Measurements from ENCODE around the gene IL20RA. TPM values are rescaled to one million over a fixed set of nuclear protein-coding genes. Genes with fewer than 3 reads are reported as not detected.
"Not testable (repeated sequence)": the region's sequence is repeated elsewhere in the genome, so short reads cannot be mapped to it uniquely, and the experiment has no call there.

Gene IL20RA
- total and polyA plus RNA-seq, 2 experiments from 2014 or later: 0.71 to 0.86 TPM

- peak overlapping the region; percentile 93 for H3K27ac ChIP-seq
- DNase-seq (ENCODE audit: low read depth in 1 of 2, low spot score in 1 of 2): no peak
- peaks cover 48% of the 10 kb centered on the region for H3K4me1 ChIP-seq (ENCODE audit: low read depth)
- no peaks in the 10 kb centered on the region for H3K9me3 ChIP-seq (ENCODE audit: low read depth)
- TF ChIP-seq, protein P1, sequence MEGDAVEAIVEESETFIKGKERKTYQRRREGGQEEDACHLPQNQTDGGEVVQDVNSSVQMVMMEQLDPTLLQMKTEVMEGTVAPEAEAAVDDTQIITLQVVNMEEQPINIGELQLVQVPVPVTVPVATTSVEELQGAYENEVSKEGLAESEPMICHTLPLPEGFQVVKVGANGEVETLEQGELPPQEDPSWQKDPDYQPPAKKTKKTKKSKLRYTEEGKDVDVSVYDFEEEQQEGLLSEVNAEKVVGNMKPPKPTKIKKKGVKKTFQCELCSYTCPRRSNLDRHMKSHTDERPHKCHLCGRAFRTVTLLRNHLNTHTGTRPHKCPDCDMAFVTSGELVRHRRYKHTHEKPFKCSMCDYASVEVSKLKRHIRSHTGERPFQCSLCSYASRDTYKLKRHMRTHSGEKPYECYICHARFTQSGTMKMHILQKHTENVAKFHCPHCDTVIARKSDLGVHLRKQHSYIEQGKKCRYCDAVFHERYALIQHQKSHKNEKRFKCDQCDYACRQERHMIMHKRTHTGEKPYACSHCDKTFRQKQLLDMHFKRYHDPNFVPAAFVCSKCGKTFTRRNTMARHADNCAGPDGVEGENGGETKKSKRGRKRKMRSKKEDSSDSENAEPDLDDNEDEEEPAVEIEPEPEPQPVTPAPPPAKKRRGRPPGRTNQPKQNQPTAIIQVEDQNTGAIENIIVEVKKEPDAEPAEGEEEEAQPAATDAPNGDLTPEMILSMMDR (IDR thresholded peaks at IDR 0.05; ENCODE audit: low read depth, low read length): no peak
- no peak overlapping the region for H3K4me3 ChIP-seq
- no peaks in the 10 kb centered on the region for H3K36me3 ChIP-seq
- H3K27me3 ChIP-seq: no peaks in the 10 kb centered on the region
These were observed 80.4 kb downstream of the IL20RA start for GRCh38 chr6:136964398-136964797.

DNA sequence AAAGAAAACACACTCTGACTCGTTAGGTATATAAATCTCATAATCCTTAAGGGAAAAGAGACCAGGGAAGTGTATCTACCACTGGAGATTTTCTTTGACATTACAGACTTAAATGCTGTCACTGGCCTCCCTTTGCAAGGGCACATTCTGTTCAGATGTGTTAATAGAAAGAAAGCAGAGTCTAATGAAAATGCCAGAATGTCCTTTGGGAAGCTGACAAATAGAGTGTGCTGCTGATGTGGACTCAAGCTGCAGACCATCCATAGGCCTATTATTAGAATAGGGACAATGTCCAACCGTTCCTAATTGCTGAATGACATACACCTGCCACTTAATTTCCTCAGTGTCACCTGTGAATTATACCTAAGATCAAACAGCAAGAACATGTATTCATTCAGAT lies 81.5 kb downstream of the IL20RA start:
- DNase-seq (ENCODE audit: low read depth in 1 of 2, low spot score in 1 of 2): peak in 1 of 2 donors; percentile 76
- H3K27me3 ChIP-seq: no peaks in the 10 kb centered on the region
- TF ChIP-seq, protein P1 (IDR thresholded peaks at IDR 0.05; ENCODE audit: low read depth, low read length): no peak

GRCh38 chr6:136962661-136963060 lies 82.1 kb downstream of the IL20RA start:
- Histone ChIP-seq H3K27ac (peak overlapping the region; percentile 93), H3K27me3 (no peaks in the 10 kb centered on the region), H3K36me3 (no peaks in the 10 kb centered on the region), H3K4me3 (no peak overlapping the region), H3K9me3 (ENCODE audit: low read depth) (no peaks in the 10 kb centered on the region), H3K4me1 (ENCODE audit: low read depth) (peaks cover 52% of the 10 kb centered on the region)
- DNase-seq (ENCODE audit: low read depth in 1 of 2, low spot score in 1 of 2): peak in 1 of 2 donors; percentile 86
- TF ChIP-seq, protein P1 (IDR thresholded peaks at IDR 0.05; ENCODE audit: low read depth, low read length): no peak

More for the DNA sequence above, 81.5 kb downstream of the IL20RA start:
- no peak overlapping the region for H3K4me3 ChIP-seq
- no peaks in the 10 kb centered on the region for H3K36me3 ChIP-seq
- H3K27ac ChIP-seq: peak overlapping the region; percentile 93
- no peaks in the 10 kb centered on the region for H3K9me3 ChIP-seq (ENCODE audit: low read depth)
- peaks cover 52% of the 10 kb centered on the region for H3K4me1 ChIP-seq (ENCODE audit: low read depth)

DNA sequence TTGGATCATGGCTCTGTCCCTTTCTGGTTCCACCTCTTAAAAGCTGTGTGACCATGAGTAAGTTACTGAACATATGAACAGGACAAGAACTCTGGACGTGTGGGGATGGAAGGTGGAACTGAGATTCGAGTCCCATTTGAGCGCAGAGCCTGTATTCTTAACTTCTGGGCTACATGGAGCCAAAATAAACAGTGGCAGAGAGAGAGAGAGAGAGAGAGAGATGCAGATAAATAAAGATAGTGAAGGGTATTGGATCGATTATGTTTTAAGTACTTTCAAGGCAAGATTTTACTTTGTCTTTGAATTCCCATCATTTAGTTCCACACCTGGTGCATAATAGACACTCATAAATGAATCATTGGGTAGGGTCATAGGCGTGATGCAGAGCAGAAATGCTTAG lies 82.9 kb downstream of the IL20RA start:
- H3K4me1 ChIP-seq (ENCODE audit: low read depth): peaks cover 57% of the 10 kb centered on the region
- no peaks in the 10 kb centered on the region for H3K27me3 ChIP-seq
- H3K4me3 ChIP-seq: no peak overlapping the region
- H3K36me3 ChIP-seq: no peaks in the 10 kb centered on the region
- no peaks in the 10 kb centered on the region for H3K9me3 ChIP-seq (ENCODE audit: low read depth)
- no peak for DNase-seq (ENCODE audit: low read depth in 1 of 2, low spot score in 1 of 2)
- H3K27ac ChIP-seq: peak overlapping the region; percentile 93
- TF ChIP-seq, protein P1 (IDR thresholded peaks at IDR 0.05; ENCODE audit: low read depth, low read length): no peak

- H3K9me3 ChIP-seq (ENCODE audit: low read depth): no peaks in the 10 kb centered on the region
- TF ChIP-seq, protein P1 (IDR thresholded peaks at IDR 0.05; ENCODE audit: low read depth, low read length): no peak
- no peaks in the 10 kb centered on the region for H3K27me3 ChIP-seq
- H3K27ac ChIP-seq: no peak overlapping the region
- H3K4me3 ChIP-seq: no peak overlapping the region
- DNase-seq (ENCODE audit: low read depth in 1 of 2, low spot score in 1 of 2): no peak
- peaks cover 66% of the 10 kb centered on the region for H3K4me1 ChIP-seq (ENCODE audit: low read depth)
- no peaks in the 10 kb centered on the region for H3K36me3 ChIP-seq
These were observed 84.0 kb downstream of the IL20RA start for GRCh38 chr6:136960781-136961180.

- H3K27ac ChIP-seq: peak overlapping the region; percentile 70
- H3K9me3 ChIP-seq (ENCODE audit: low read depth); H3K36me3 ChIP-seq; H3K4me3 ChIP-seq; DNase-seq (ENCODE audit: low read depth in 1 of 2, low spot score in 1 of 2); H3K27me3 ChIP-seq: not testable (repeated sequence)
- H3K4me1 ChIP-seq (ENCODE audit: low read depth): peaks cover 63% of the 10 kb centered on the region
These were observed 84.8 kb downstream of the IL20RA start for GRCh38 chr6:136959935-136960334.

All from cardiac muscle cell (in vitro differentiated cells and primary cell).